Left renal cortex interstitium (tissue), 4 donors: ENCODE data around the gene GPSM3. TPM values are rescaled to one million over a fixed set of nuclear protein-coding genes. Genes with fewer than 3 reads are reported as not detected.

Source experiments
- DNase-seq, 4 donors: peaks; one replicate each; pipeline ENCODE4 v3.0.0-alpha.2; 2013; ENCODE audit warnings: low read depth in 4 of 4, low spot score in 2 of 4, missing footprints in 1 of 4
- polyA plus RNA-seq, 4 donors: library from polyadenylated mRNA; unstranded; fragments of 120-200 nt; gene quantifications; one replicate each; pipeline ENCODE4 v1.2.1, GENCODE V29; 2013; ENCODE audit not compliant: insufficient read length in 4 of 4

GPSM3 gene
- polyA plus RNA-seq, 4 donors = 9.5 to 12.0 (median 11.3) TPM

GRCh38 chr6:32175711-32176475 is 16.6 kb downstream of the GPSM3 start, which contains the start of gene AGPAT1:
TSS of gene AGPAT1 (minus strand) at chr6:32176084. CDS start at chr6:32171496, 4,588 bp downstream.
- peak; percentile 88 to 96 (median 94) for DNase-seq

GRCh38 chr6:32175322-32175710 is 17.1 kb downstream of the GPSM3 start:
- no peak for DNase-seq

GRCh38 chr6:32174416-32174815 is 18.0 kb downstream of the GPSM3 start:
- DNase-seq = no peak

- no peak for DNase-seq
Measured at GRCh38 chr6:32173051-32173727, 19.3 kb downstream of the GPSM3 start.

- no peak for DNase-seq
Measured at GRCh38 chr6:32171234-32171633, 21.2 kb downstream of the GPSM3 start.

GRCh38 chr6:32170294-32170693 is 22.1 kb downstream of the GPSM3 start:
- no peak for DNase-seq

- DNase-seq = no peak
Measured at GRCh38 chr6:32168807-32169591, 23.4 kb downstream of the GPSM3 start.

- DNase-seq = no peak
Measured at GRCh38 chr6:32168350-32168749, 24.1 kb downstream of the GPSM3 start.

GRCh38 chr6:32167761-32168262 is 24.6 kb downstream of the GPSM3 start:
- no peak for DNase-seq

GRCh38 chr6:32167154-32167760 is 25.2 kb downstream of the GPSM3 start:
- DNase-seq = no peak

- no peak for DNase-seq
Measured at GRCh38 chr6:32166411-32167061, 25.9 kb downstream of the GPSM3 start.

- DNase-seq = no peak
Measured at GRCh38 chr6:32164295-32164694, 28.1 kb downstream of the GPSM3 start, which contains the start of gene EGFL8. TSS of gene EGFL8 (plus strand) at chr6:32164595. CDS start at chr6:32166166, 1,571 bp downstream.

- DNase-seq = no peak
Measured at GRCh38 chr6:32163559-32164258, 28.7 kb downstream of the GPSM3 start.

- no peak for DNase-seq
Measured at GRCh38 chr6:32158052-32158451, 34.4 kb downstream of the GPSM3 start.

- no peak for DNase-seq
Measured at GRCh38 chr6:32156891-32157290, 35.6 kb downstream of the GPSM3 start.

GRCh38 chr6:32154514-32155161 is 37.8 kb downstream of the GPSM3 start:
- DNase-seq = no peak

GRCh38 chr6:32153564-32154513 is 38.6 kb downstream of the GPSM3 start, which contains the start of gene PPT2:
TSS of gene PPT2 (plus strand) at chr6:32154141. CDS start at chr6:32154595, 454 bp downstream.
- DNase-seq = peak; percentile 89 to 92 (median 91)
